GM23338 (cell line): ENCODE data around the gene RAD18. TPM values are rescaled to one million over a fixed set of nuclear protein-coding genes. Genes with fewer than 3 reads are reported as not detected.

Experiments
- ATAC-seq: fragments of 200-7000 bp; cut with Tn5 transposase; 3 replicates; pipeline ENCODE4 v1.9.1; 2020
- DNase-seq: peaks from one replicate; pipeline ENCODE4 v3.0.0-alpha.2; 2015; ENCODE audit warnings: low spot score
- H2AFZ ChIP-seq: fragments of 200-600 bp; sonication (generic); 2 replicates; pipeline ENCODE4 v1.8.0; 2016; ENCODE audit warnings: antibody characterized with exemption, mild to moderate bottlenecking, moderate library complexity
- H3F3A ChIP-seq: fragments of 200-600 bp; sonication (generic); replicated peaks from 2 replicates; pipeline ENCODE4 v1.8.0; 2017; ENCODE audit warnings: antibody characterized with exemption, mixed run types, low read depth
- H3K27ac ChIP-seq: fragments of 200-600 bp; sonication (generic); 2 replicates; pipeline ENCODE4 v1.6.1; 2016; ENCODE audit warnings: low read depth
- H3K27me3 ChIP-seq: fragments of 200-600 bp; sonication (generic); 2 replicates; pipeline ENCODE4 v1.8.0; 2016; ENCODE audit warnings: mild to moderate bottlenecking, mixed run types, moderate library complexity; ENCODE audit not compliant: insufficient read depth
- H3K36me3 ChIP-seq: fragments of 200-600 bp; sonication (generic); 2 replicates; pipeline ENCODE4 v1.8.0; 2016; ENCODE audit warnings: mild to moderate bottlenecking; ENCODE audit not compliant: insufficient read depth
- H3K4me1 ChIP-seq: fragments of 200-600 bp; sonication (generic); 2 replicates; pipeline ENCODE4 v1.8.0; 2016; ENCODE audit warnings: mild to moderate bottlenecking, moderate library complexity; ENCODE audit not compliant: insufficient read depth
- H3K4me2 ChIP-seq: fragments of 200-600 bp; sonication (generic); 2 replicates; pipeline ENCODE4 v1.7.1; 2017; ENCODE audit warnings: mixed run types
- H3K4me3 ChIP-seq: fragments of 200-600 bp; sonication (generic); 2 replicates; pipeline ENCODE4 v1.6.1; 2016; ENCODE audit warnings: mixed run types
- H3K79me2 ChIP-seq: fragments of 200-600 bp; sonication (generic); replicated peaks from 2 replicates; pipeline ENCODE4 v1.8.0; 2017; ENCODE audit warnings: mild to moderate bottlenecking; ENCODE audit not compliant: insufficient read depth
- H3K9me2 ChIP-seq: fragments of 200-600 bp; sonication (generic); 2 replicates; pipeline ENCODE4 v1.8.0; 2017; ENCODE audit not compliant: insufficient read depth
- H4K20me1 ChIP-seq: fragments of 200-600 bp; sonication (generic); replicated peaks from 2 replicates; pipeline ENCODE4 v1.8.0; 2017; ENCODE audit warnings: mild to moderate bottlenecking; ENCODE audit not compliant: insufficient read depth
- H3K27ac Mint-ChIP-seq: 2 replicates; pipeline ENCODE4 v1.8.0; 2020; ENCODE audit warnings: inconsistent platforms, mild to moderate bottlenecking, moderate library complexity, mixed read lengths
- H3K27me3 Mint-ChIP-seq: 3 replicates; pipeline ENCODE4 v1.8.0; 2022; ENCODE audit warnings: low read depth, mild to moderate bottlenecking, moderate library complexity, mixed read lengths, inconsistent platforms; ENCODE audit not compliant: insufficient read depth, poor library complexity
- H3K36me3 Mint-ChIP-seq: 3 replicates; pipeline ENCODE4 v1.8.0; 2021; ENCODE audit warnings: low read depth, mild to moderate bottlenecking, inconsistent platforms, moderate library complexity, mixed read lengths
- H3K4me1 Mint-ChIP-seq: 3 replicates; pipeline ENCODE4 v1.8.0; 2020; ENCODE audit warnings: mild to moderate bottlenecking, inconsistent platforms, mixed read lengths
- H3K4me3 Mint-ChIP-seq: 3 replicates; pipeline ENCODE4 v1.8.0; 2021; ENCODE audit warnings: moderate library complexity, mild to moderate bottlenecking, inconsistent platforms, mixed read lengths
- H3K9me3 Mint-ChIP-seq: 3 replicates; pipeline ENCODE4 v1.8.0; 2020; ENCODE audit warnings: moderate library complexity, mild to moderate bottlenecking, inconsistent platforms, mixed read lengths
- CTCF ChIP-seq, 2 experiments: fragments of 200-600 bp in 1 of 2; sonication (generic) in 1 of 2; conservative IDR thresholded peaks; 2 replicates each; pipeline versions ENCODE4 v1.5.1 to v1.6.1; 2016 to 2017; ENCODE audit warnings: antibody characterized with exemption in 2 of 2, low read depth in 2 of 2, mild to moderate bottlenecking in 2 of 2, moderate library complexity in 1 of 2
- JUNB ChIP-seq: IDR thresholded peaks from one replicate; pipeline ENCODE4 v1.6.1; 2016; ENCODE audit warnings: antibody characterized with exemption; ENCODE audit not compliant: unreplicated experiment
- NANOG ChIP-seq: IDR thresholded peaks from 2 replicates; pipeline ENCODE4 v1.6.1; 2016; ENCODE audit warnings: antibody characterized with exemption, borderline replicate concordance
- REST ChIP-seq: IDR thresholded peaks from one replicate; pipeline ENCODE4 v1.6.1; 2018; ENCODE audit warnings: antibody characterized with exemption; ENCODE audit not compliant: unreplicated experiment
- STAT1 ChIP-seq: IDR thresholded peaks from one replicate; pipeline ENCODE4 v1.6.1; 2016; ENCODE audit warnings: antibody characterized with exemption; ENCODE audit not compliant: unreplicated experiment
- ZNF114 ChIP-seq: fragments of 250-450 bp; sonication (Bioruptor Pico); IDR thresholded peaks from 2 replicates; pipeline ENCODE4 v1.5.0; 2020; ENCODE audit warnings: mild to moderate bottlenecking, moderate library complexity
- ZNF462 ChIP-seq: fragments of 250-450 bp; sonication (Bioruptor Pico); IDR thresholded peaks from 2 replicates; pipeline ENCODE4 v1.5.0; 2020; ENCODE audit warnings: mild to moderate bottlenecking, moderate library complexity
- polyA plus RNA-seq: library from polyadenylated mRNA; unstranded; fragments of >200 nt; fragmentation: Nextera tagmentation; extraction: Ambion mirVana; gene quantifications from 2 replicates; pipeline ENCODE4 v1.2.1, GENCODE V29; 2016
- total RNA-seq: library from RNA; depleted of rRNA; stranded (reverse); fragments of >200 nt; shearing (Covaris generic); gene quantifications from 2 replicates; pipeline ENCODE4 v1.2.3, GENCODE V29; 2014

Gene RAD18
- total and polyA plus RNA-seq, 2 experiments from 2014 or later, result 25.4 to 40.1 TPM

- ATAC-seq (peak; percentile 68), DNase-seq (peak; percentile 53)
- Histone ChIP-seq H3K36me3 (peaks cover 9% of the 10 kb centered on the region; the same call in 1 of the 2 replicates), H4K20me1 (peaks cover 46% of the 10 kb centered on the region), H3K27me3 (no peaks in the 10 kb centered on the region), H3K4me2 (no peak overlapping the region), H3K4me1 (0 out of 2 replicates have a peak, but pooled peaks cover 10% of the 10 kb centered on the region), H3K9me2 (no peaks in the 10 kb centered on the region), H3K79me2 (peaks cover 86% of the 10 kb centered on the region), H2AFZ (no peak overlapping the region), H3F3A (no peaks in the 10 kb centered on the region), H3K4me3 (no peak overlapping the region), H3K27ac (no peak overlapping the region; the same call in 1 of the 2 replicates)
- Mint-ChIP-seq H3K27ac (no peak overlapping the region; the same call in 1 of the 2 replicates), H3K4me1 (no peaks in the 10 kb centered on the region; the same call in 2 of the 3 replicates), H3K27me3 (no peaks in the 10 kb centered on the region), H3K9me3 (no peaks in the 10 kb centered on the region), H3K4me3 (no peak overlapping the region), H3K36me3 (peaks cover 21% of the 10 kb centered on the region; the same call in 2 of the 3 replicates)
- TF ChIP-seq CTCF (conservative IDR thresholded peaks at IDR 0.05; ENCODE audit: low read depth in 2 of 2), result no peak
These were observed 8.1 kb downstream of the RAD18 start for GRCh38 chr3:8954938-8955763.

- ATAC-seq, result no peak
- Mint-ChIP-seq H3K9me3 (no peaks in the 10 kb centered on the region), H3K4me1 (no peaks in the 10 kb centered on the region; the same call in 2 of the 3 replicates), H3K36me3 (peaks cover 14% of the 10 kb centered on the region; the same call in 2 of the 3 replicates), H3K27me3 (peaks cover under 1% of the 10 kb centered on the region), H3K4me3 (no peak overlapping the region), H3K27ac (no peak overlapping the region)
- H3K4me2 ChIP-seq, result no peak overlapping the region
- peaks cover 86% of the 10 kb centered on the region for H3K79me2 ChIP-seq
- H3K27ac ChIP-seq, result no peak overlapping the region
- no peaks in the 10 kb centered on the region for H3K27me3 ChIP-seq
- H4K20me1 ChIP-seq, result peaks cover 40% of the 10 kb centered on the region
- no peaks in the 10 kb centered on the region for H3K9me2 ChIP-seq
- peaks cover 5% of the 10 kb centered on the region; the same call in 1 of the 2 replicates for H3K36me3 ChIP-seq
- H3K4me3 ChIP-seq, result no peak overlapping the region
- no peaks in the 10 kb centered on the region for H3F3A ChIP-seq
- DNase-seq, result no peak
- no peak overlapping the region for H2AFZ ChIP-seq
- 0 out of 2 replicates have a peak, but pooled peaks cover 10% of the 10 kb centered on the region for H3K4me1 ChIP-seq
- no peak for TF ChIP-seq STAT1
- TF ChIP-seq NANOG, result no peak
- no peak for TF ChIP-seq REST
- TF ChIP-seq ZNF462 (CRISPR knock-in tag), result no peak
- TF ChIP-seq ZNF114, result no peak
- no peak for TF ChIP-seq JUNB
These were observed 10.0 kb downstream of the RAD18 start for GRCh38 chr3:8953313-8953712.
